HepG2 (cell line): Measurements from ENCODE around the gene CSTF3.
A peak's percentile ranks its signal among the peaks of the same experiment; 100 is the strongest.
"Not testable (repeated sequence)": the region's sequence is repeated elsewhere in the genome, so short reads cannot be mapped to it uniquely, and the experiment has no call there.

Experiments used
- CHD4 ChIP-seq: fragments of 200-600 bp; sonication (generic); IDR thresholded peaks from 2 replicates; pipeline ENCODE4 v1.7.0; 2017; ENCODE audit warnings: mild to moderate bottlenecking, low read length, borderline replicate concordance
- CREM ChIP-seq, 2 experiments: sonication (generic) in 1 of 2; formaldehyde crosslinking in 1 of 2; IDR thresholded peaks; 2 replicates each; pipeline versions ENCODE4 v1.4.0 to v1.6.1; 2016 to 2020; ENCODE audit warnings: antibody characterized with exemption in 1 of 2, mild to moderate bottlenecking in 1 of 2, missing genetic modification reagents in 1 of 2
- CTCF ChIP-seq: sonication (generic); formaldehyde crosslinking; IDR thresholded peaks from 2 replicates; pipeline ENCODE4 v1.5.0; 2020; ENCODE audit warnings: mild to moderate bottlenecking, missing genetic modification reagents, moderate library complexity
- GABPB1 ChIP-seq: IDR thresholded peaks from 2 replicates; pipeline ENCODE4 v1.6.1; 2016; ENCODE audit warnings: mild to moderate bottlenecking, missing genetic modification reagents, moderate library complexity, missing compliant biosample characterization
- MTA3 ChIP-seq: sonication (generic); formaldehyde crosslinking; IDR thresholded peaks from 2 replicates; pipeline ENCODE4 v1.4.0; 2020; ENCODE audit warnings: missing genetic modification reagents
- ZBTB1 ChIP-seq: sonication (generic); formaldehyde crosslinking; IDR thresholded peaks from 2 replicates; pipeline ENCODE4 v1.4.0; 2020; ENCODE audit warnings: missing genetic modification reagents, borderline replicate concordance
- ZNF687 ChIP-seq: sonication (generic); formaldehyde crosslinking; IDR thresholded peaks from 2 replicates; pipeline ENCODE4 v1.5.1; 2020; ENCODE audit warnings: mild to moderate bottlenecking, missing genetic modification reagents, moderate library complexity
- TF ChIP-seq, protein P1 (sequence below): sonication (generic); formaldehyde crosslinking; IDR thresholded peaks from 2 replicates; pipeline ENCODE4 v1.4.0; 2020; ENCODE audit warnings: missing genetic modification reagents; ENCODE audit errors: not compliant biosample characterization

DNA sequence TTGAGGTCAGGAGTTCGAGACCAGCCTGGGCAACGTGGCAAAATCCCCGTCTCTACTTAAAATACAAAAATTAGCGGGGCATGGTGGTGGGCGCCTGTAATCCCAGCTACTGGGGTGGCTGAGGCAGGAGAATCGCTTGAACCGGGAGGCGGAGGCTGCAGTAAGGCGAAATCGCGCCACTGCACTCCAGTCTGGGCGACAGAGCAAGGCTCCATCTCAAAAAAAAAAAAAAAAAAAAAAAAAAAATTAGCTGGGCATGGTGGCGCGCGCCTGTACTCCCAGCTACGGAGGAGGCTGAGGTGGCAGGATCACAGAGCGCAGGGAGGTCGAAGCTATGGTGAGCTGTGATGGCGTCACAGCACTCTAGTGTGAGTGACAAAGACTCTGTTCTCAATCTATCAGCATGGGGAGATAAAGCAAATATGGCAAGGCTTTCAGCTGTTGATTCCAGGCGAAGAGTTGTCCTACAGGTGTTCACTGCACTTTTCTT, 1.9 kb downstream of the CSTF3 start:
- TF ChIP-seq ZNF687 (CRISPR knock-in tag), result peak; percentile 27; the same call in 1 of the 2 replicates
- not testable (repeated sequence) for TF ChIP-seq GABPB1 (CRISPR knock-in tag); CTCF; ZBTB1 (CRISPR knock-in tag); CREM (IDR thresholded peaks at IDR 0.05); CREM (CRISPR knock-in tag; IDR thresholded peaks at IDR 0.05); MTA3 (CRISPR knock-in tag); CHD4
- TF ChIP-seq, protein P1, sequence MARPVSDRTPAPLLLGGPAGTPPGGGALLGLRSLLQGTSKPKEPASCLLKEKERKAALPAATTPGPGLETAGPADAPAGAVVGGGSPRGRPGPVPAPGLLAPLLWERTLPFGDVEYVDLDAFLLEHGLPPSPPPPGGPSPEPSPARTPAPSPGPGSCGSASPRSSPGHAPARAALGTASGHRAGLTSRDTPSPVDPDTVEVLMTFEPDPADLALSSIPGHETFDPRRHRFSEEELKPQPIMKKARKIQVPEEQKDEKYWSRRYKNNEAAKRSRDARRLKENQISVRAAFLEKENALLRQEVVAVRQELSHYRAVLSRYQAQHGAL (CRISPR knock-in tag), result not testable (repeated sequence)
